Measurements from ENCODE around the gene LEMD2.

Gene LEMD2

GRCh38 chr6:33778444-33779121 is 10.3 kb downstream of the LEMD2 start:
- Histone ChIP-seq H3K36me3 (ENCODE audit: control insufficient read depth, low read depth, low read length) (peaks cover 85% of the 10 kb centered on the region), H3K27ac (ENCODE audit: low read length) (no peak overlapping the region), H3K9ac (ENCODE audit: low read length) (no peak overlapping the region), H3K27me3 (ENCODE audit: control insufficient read depth, insufficient read depth, low read length) (no peaks in the 10 kb centered on the region), H3K4me3 (ENCODE audit: low read length) (no peak overlapping the region), H3K4me1 (ENCODE audit: control insufficient read depth, low read depth, low read length) (peaks cover 50% of the 10 kb centered on the region), H3K9me3 (ENCODE audit: control insufficient read depth, low read depth, low read length) (no peaks in the 10 kb centered on the region)

DNA sequence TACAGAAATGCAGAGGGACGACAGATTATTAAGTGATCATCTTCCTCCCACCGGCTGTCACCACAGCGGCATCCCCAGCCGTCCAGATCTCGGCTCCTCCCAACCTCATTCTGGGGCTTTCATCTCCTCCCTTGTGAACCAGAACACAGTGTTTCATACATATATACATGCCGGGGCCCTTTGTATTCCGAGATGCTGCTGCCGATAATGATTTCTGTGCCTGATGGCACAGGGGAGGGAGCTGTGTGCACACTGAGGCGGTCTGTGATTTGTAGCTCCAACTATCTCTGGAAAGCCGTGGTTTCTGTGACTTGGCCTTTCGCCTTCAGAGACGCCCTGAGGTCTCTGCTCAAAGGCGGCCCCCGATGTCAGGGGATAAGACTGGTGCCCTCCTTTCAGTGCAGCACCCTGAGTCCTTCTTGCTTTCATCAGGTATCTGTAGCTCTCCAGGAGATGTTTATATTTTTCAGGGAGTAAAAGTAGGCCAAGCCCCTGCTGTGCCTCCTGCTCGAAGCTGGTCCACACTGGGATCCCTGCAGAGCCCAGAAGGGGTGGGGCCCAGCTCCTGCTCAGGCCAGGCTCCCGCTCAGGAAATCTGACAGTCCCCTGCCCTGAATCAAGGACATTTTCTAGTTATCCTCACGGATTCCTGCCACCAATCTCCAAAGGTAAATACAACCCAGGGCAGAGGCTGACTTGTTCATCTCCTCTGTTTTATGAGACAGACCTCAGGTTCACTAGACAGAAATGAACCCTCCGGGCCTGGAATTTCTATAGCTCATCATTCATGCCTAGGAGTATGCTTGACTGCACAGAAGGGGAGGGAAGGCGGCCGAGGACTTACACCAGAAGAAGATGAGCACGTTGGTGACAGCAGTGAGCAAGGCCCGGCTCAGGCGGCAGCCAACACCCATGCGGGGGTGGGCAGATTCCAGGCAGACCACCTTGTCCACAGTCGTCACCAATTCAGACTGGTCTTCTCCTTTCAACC is 11.2 kb downstream of the LEMD2 start:
- H3K4me3 ChIP-seq (ENCODE audit: low read length): no peak overlapping the region
- H3K27ac ChIP-seq (ENCODE audit: low read length): no peak overlapping the region
- H3K9me3 ChIP-seq (ENCODE audit: control insufficient read depth, low read depth, low read length): no peaks in the 10 kb centered on the region
- no peaks in the 10 kb centered on the region for H3K27me3 ChIP-seq (ENCODE audit: control insufficient read depth, insufficient read depth, low read length)
- H3K4me1 ChIP-seq (ENCODE audit: control insufficient read depth, low read depth, low read length): peaks cover 49% of the 10 kb centered on the region
- H3K36me3 ChIP-seq (ENCODE audit: control insufficient read depth, low read depth, low read length): peaks cover 84% of the 10 kb centered on the region
- H3K9ac ChIP-seq (ENCODE audit: low read length): no peak overlapping the region

DNA sequence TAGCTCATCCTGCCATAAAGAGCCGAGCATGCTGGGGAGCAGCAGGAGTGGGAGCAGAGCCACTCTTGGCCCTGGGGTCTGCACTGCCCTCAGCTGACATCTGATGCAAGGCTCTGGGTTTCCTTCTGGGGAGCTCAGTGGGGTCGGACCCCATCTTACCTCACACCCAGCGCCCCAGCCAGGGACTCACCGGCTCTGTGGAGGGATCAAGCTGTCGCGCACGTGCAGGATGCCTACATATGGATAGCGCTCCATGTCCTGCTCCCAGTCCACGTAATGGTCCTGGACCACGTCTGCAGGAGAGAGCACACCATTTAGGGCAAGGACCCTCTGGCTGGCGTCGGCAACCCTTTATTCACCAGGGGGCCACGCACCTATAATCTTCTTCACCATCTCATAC is 12.2 kb downstream of the LEMD2 start:
- Histone ChIP-seq H3K4me3 (ENCODE audit: low read length) (no peak overlapping the region), H3K9me3 (ENCODE audit: control insufficient read depth, low read depth, low read length) (no peaks in the 10 kb centered on the region), H3K4me1 (ENCODE audit: control insufficient read depth, low read depth, low read length) (peaks cover 45% of the 10 kb centered on the region), H3K36me3 (ENCODE audit: control insufficient read depth, low read depth, low read length) (peaks cover 84% of the 10 kb centered on the region), H3K27ac (ENCODE audit: low read length) (no peak overlapping the region), H3K9ac (ENCODE audit: low read length) (no peak overlapping the region), H3K27me3 (ENCODE audit: control insufficient read depth, insufficient read depth, low read length) (no peaks in the 10 kb centered on the region)

DNA sequence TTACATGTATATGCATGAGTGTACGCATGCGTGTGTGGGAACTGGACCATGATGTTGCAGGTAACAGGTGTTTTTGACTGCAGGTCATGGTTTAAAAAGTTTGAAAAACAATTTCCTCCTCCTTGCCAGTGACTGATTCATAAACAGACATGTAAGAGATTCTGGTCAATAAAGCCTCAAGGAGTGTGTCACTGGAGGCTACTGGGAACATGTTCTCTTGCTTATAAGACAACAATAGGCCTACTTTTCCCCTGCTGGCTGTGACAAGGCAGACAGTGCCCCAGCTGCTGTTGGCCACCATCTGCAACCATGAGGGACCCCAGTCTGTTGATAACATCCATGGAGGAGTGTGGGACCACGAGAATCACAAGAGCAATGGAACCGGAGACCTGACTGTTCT is 12.7 kb downstream of the LEMD2 start:
- no peak overlapping the region for H3K9ac ChIP-seq (ENCODE audit: low read length)
- no peaks in the 10 kb centered on the region for H3K9me3 ChIP-seq (ENCODE audit: control insufficient read depth, low read depth, low read length)
- H3K27ac ChIP-seq (ENCODE audit: low read length): no peak overlapping the region
- H3K4me3 ChIP-seq (ENCODE audit: low read length): no peak overlapping the region
- H3K4me1 ChIP-seq (ENCODE audit: control insufficient read depth, low read depth, low read length): peaks cover 44% of the 10 kb centered on the region
- peaks cover 84% of the 10 kb centered on the region for H3K36me3 ChIP-seq (ENCODE audit: control insufficient read depth, low read depth, low read length)
- H3K27me3 ChIP-seq (ENCODE audit: control insufficient read depth, insufficient read depth, low read length): no peaks in the 10 kb centered on the region

DNA sequence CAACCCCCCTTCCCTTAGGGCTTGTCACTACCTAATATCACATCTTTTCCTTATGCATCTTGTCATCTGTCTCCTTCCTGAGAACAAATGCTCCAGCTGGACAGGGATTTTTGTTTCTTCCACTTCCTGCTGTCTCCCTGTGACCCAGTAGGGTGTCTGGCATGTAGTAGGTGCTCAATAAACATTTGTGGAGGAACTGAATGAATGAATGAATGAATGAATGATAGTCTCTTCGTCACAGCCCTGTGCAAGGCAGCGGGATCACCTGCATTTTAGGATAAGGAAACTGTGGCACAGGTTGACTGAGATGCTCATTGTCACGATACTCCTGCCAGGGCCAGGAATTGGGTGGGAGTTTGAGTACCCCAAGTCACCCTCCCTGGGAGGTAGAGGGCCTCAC is 14.2 kb downstream of the LEMD2 start:
- no peak overlapping the region for H3K4me3 ChIP-seq (ENCODE audit: low read length)
- peaks cover 44% of the 10 kb centered on the region for H3K4me1 ChIP-seq (ENCODE audit: control insufficient read depth, low read depth, low read length)
- peaks cover 72% of the 10 kb centered on the region for H3K36me3 ChIP-seq (ENCODE audit: control insufficient read depth, low read depth, low read length)
- no peaks in the 10 kb centered on the region for H3K27me3 ChIP-seq (ENCODE audit: control insufficient read depth, insufficient read depth, low read length)
- H3K27ac ChIP-seq (ENCODE audit: low read length): no peak overlapping the region
- no peak overlapping the region for H3K9ac ChIP-seq (ENCODE audit: low read length)
- H3K9me3 ChIP-seq (ENCODE audit: control insufficient read depth, low read depth, low read length): no peaks in the 10 kb centered on the region

DNA sequence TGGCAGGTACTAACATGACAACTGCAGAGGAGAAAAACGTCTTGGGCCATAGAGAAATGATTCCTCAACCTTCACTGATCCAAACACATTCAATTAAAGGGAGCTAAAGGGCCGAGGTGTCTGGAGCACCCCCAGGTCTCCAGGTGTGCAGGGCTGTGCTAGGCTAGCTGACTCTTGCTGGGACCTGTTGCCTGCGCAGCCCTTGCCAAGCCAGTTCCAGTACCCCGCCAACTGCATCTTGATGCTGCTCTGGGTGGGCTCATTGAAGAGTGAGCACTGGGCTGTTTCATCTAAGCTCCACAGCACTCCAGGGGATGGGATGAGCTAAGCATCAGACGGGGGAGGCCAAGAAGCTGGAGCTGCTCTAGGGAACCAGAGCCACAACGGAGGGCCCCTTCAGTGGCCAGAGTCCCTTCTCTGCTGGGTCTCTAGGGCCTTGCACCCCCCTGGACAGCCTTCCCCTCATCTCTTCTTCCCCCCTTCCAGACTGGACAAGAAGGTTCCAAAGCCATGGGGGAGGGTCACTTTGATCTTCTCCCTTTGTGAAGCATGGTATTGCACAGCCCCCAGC is 15.9 kb downstream of the LEMD2 start:
- H3K27ac ChIP-seq (ENCODE audit: low read length): no peak overlapping the region

DNA sequence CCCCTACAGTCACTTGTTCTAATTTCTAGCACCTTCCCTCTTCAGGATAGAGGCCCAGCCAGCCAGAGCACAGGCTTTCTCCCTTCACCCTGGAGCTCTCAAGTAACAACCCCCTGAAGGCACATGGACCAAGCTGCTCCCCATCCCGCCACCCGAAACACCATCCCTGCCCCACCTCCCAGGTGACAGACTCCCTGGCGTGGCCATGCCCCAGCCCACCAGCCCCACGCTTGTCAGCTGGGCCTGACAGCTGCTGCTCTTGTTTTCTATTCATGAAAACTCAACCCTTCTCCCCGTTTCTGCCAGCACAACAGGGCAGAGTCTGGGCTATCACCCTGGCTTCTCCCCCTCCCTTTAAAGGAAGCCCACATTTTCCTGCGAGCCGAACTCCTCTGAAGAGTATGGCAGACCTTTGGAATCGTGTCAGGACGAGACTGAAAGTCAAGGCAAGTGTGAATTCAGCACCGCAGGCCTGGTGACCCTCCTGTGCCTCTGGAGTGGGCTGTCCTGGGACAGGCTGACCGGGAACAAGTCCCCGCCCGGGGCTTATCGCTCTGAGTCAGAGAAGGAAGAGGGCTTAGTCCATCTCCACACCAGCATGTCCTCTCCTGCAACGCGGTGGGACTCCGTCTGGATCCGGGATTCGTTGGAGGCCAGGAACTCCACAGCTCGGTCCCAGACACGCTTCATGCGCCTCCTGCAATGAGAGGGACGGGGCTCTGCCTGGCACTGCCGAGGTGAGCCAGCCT is 16.7 kb downstream of the LEMD2 start:
- peaks cover 47% of the 10 kb centered on the region for H3K36me3 ChIP-seq (ENCODE audit: control insufficient read depth, low read depth, low read length)

More for the DNA sequence above, 15.9 kb downstream of the LEMD2 start:
- Histone ChIP-seq H3K27me3 (ENCODE audit: control insufficient read depth, insufficient read depth, low read length) (no peaks in the 10 kb centered on the region), H3K9ac (ENCODE audit: low read length) (no peak overlapping the region), H3K9me3 (ENCODE audit: control insufficient read depth, low read depth, low read length) (no peaks in the 10 kb centered on the region), H3K36me3 (ENCODE audit: control insufficient read depth, low read depth, low read length) (peaks cover 55% of the 10 kb centered on the region), H3K4me1 (ENCODE audit: control insufficient read depth, low read depth, low read length) (peaks cover 29% of the 10 kb centered on the region), H3K4me3 (ENCODE audit: low read length) (no peak overlapping the region)

DNA sequence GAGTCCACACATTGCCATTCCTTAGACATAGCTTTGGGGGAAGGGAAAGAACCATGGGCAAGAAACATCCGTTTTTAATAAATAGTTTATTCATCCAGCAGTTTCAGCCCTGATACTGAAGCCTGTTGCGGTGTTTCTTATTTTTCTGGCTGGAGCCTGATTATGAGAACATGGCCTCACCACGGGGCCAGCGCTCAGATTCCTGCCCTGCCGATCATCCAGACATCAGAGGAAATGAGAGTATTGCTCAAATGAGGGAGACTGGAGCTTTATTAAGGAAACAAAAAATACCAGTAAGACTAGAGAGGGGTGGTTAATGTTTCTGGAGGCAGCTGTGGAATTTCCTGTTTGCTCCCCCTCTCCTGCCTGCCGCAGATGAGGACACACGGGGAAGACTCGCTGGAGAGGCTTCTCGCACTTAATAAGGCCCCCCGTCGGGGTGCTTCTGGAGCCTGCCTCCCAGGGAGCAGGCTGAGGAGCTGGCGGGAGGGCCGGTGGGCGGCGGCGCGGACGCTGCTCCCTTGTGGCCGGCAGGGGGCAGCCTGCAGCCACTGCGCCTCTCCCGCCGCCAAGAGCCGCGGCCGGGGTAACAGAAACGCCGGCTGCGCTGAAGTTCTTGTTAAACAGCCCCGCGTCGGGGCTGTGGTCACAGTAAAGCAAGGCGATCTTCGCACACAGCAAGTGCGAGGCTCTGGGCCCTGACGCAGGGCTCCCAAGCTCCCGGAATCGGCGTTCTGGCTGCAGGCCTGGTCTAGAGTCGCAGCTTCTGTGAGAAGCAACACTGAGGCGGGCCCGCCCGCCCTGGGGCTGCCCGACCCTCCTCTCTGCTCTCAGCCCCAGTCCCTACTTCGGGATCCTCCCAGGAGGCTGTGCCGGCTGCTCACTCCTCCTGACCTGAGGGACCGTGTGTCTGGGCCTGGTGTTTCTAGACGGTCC is 17.5 kb downstream of the LEMD2 start:
- no peak overlapping the region for H3K4me3 ChIP-seq (ENCODE audit: low read length)
- peaks cover 27% of the 10 kb centered on the region for H3K4me1 ChIP-seq (ENCODE audit: control insufficient read depth, low read depth, low read length)
- H3K27me3 ChIP-seq (ENCODE audit: control insufficient read depth, insufficient read depth, low read length): no peaks in the 10 kb centered on the region
- no peak overlapping the region for H3K27ac ChIP-seq (ENCODE audit: low read length)
- no peak overlapping the region for H3K9ac ChIP-seq (ENCODE audit: low read length)
- H3K36me3 ChIP-seq (ENCODE audit: control insufficient read depth, low read depth, low read length): peaks cover 39% of the 10 kb centered on the region
- H3K9me3 ChIP-seq (ENCODE audit: control insufficient read depth, low read depth, low read length): no peaks in the 10 kb centered on the region

More for the DNA sequence above, 16.7 kb downstream of the LEMD2 start:
- no peak overlapping the region for H3K27ac ChIP-seq (ENCODE audit: low read length)
- no peaks in the 10 kb centered on the region for H3K27me3 ChIP-seq (ENCODE audit: control insufficient read depth, insufficient read depth, low read length)
- H3K4me1 ChIP-seq (ENCODE audit: control insufficient read depth, low read depth, low read length): peaks cover 27% of the 10 kb centered on the region
- H3K9me3 ChIP-seq (ENCODE audit: control insufficient read depth, low read depth, low read length): no peaks in the 10 kb centered on the region
- H3K4me3 ChIP-seq (ENCODE audit: low read length): no peak overlapping the region
- H3K9ac ChIP-seq (ENCODE audit: low read length): no peak overlapping the region

- H3K36me3 ChIP-seq (ENCODE audit: control insufficient read depth, low read depth, low read length): peaks cover 33% of the 10 kb centered on the region
- H3K27me3 ChIP-seq (ENCODE audit: control insufficient read depth, insufficient read depth, low read length): no peaks in the 10 kb centered on the region
- H3K9ac ChIP-seq (ENCODE audit: low read length): no peak overlapping the region
- no peak overlapping the region for H3K27ac ChIP-seq (ENCODE audit: low read length)
- H3K4me1 ChIP-seq (ENCODE audit: control insufficient read depth, low read depth, low read length): peaks cover 27% of the 10 kb centered on the region
- no peaks in the 10 kb centered on the region for H3K9me3 ChIP-seq (ENCODE audit: control insufficient read depth, low read depth, low read length)
- no peak overlapping the region for H3K4me3 ChIP-seq (ENCODE audit: low read length)
Observed at GRCh38 chr6:33770833-33771145, 18.1 kb downstream of the LEMD2 start.

- Histone ChIP-seq H3K9ac (ENCODE audit: low read length) (no peak overlapping the region), H3K9me3 (ENCODE audit: control insufficient read depth, low read depth, low read length) (no peaks in the 10 kb centered on the region), H3K4me1 (ENCODE audit: control insufficient read depth, low read depth, low read length) (peaks cover 27% of the 10 kb centered on the region), H3K27me3 (ENCODE audit: control insufficient read depth, insufficient read depth, low read length) (no peaks in the 10 kb centered on the region), H3K4me3 (ENCODE audit: low read length) (no peak overlapping the region), H3K36me3 (ENCODE audit: control insufficient read depth, low read depth, low read length) (peaks cover 28% of the 10 kb centered on the region), H3K27ac (ENCODE audit: low read length) (no peak overlapping the region)
Observed at GRCh38 chr6:33770124-33770832, 18.7 kb downstream of the LEMD2 start.

Data from iPS-18a (cell line).